ENCODE measurements around the gene OMG.
"Not testable (repeated sequence)": the region's sequence is repeated elsewhere in the genome, so short reads cannot be mapped to it uniquely, and the experiment has no call there.

OMG gene

DNA sequence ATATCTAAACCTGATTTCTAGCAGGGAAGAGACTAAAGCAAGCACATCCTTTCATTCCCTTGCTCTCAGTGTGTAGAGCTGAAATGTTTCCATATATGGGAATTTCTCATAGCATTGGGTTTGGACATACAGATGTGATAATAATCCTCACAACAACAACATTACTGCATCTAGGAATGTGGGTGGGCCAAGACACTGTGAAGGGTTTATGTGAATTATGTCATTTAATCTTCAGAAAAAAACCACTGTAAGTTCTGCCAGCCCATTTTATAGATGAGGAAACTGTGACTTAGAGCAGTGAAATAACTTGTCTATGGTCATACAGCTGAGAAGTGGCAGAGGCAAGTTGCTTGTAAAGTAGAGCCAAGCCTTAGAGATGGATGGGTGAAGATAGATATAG lies 5.2 kb downstream of the OMG start:
- Histone ChIP-seq H3K4me3 (ENCODE audit: low read depth, low read length, poor library complexity, severe bottlenecking) (no peak overlapping the region), H4K20me1 (ENCODE audit: insufficient read depth, low read length) (no peaks in the 10 kb centered on the region), H3K9me3 (ENCODE audit: low read length) (no peaks in the 10 kb centered on the region), H3F3A (ENCODE audit: insufficient read depth, low read length) (no peaks in the 10 kb centered on the region), H3K27me3 (ENCODE audit: insufficient read depth, low read length) (no peaks in the 10 kb centered on the region), H3K4me2 (ENCODE audit: low read length) (no peak overlapping the region), H3K4me1 (ENCODE audit: insufficient read depth, low read length, severe bottlenecking) (peaks cover 8% of the 10 kb centered on the region), H3K9ac (ENCODE audit: low read length) (no peak overlapping the region), H3K36me3 (ENCODE audit: insufficient read depth, low read length) (no peaks in the 10 kb centered on the region), H2AFZ (ENCODE audit: low read length) (no peak overlapping the region), H3K79me2 (ENCODE audit: insufficient read depth, low read length) (no peaks in the 10 kb centered on the region), H3K9me2 (ENCODE audit: low read depth, low read length) (no peaks in the 10 kb centered on the region), H3K27ac (ENCODE audit: low read depth, low read length, poor library complexity, severe bottlenecking) (no peak overlapping the region)
- TF ChIP-seq EZH2 (IDR thresholded peaks at IDR 0.05; ENCODE audit: borderline replicate concordance, low read length), result no peak
- TF ChIP-seq, protein P1, sequence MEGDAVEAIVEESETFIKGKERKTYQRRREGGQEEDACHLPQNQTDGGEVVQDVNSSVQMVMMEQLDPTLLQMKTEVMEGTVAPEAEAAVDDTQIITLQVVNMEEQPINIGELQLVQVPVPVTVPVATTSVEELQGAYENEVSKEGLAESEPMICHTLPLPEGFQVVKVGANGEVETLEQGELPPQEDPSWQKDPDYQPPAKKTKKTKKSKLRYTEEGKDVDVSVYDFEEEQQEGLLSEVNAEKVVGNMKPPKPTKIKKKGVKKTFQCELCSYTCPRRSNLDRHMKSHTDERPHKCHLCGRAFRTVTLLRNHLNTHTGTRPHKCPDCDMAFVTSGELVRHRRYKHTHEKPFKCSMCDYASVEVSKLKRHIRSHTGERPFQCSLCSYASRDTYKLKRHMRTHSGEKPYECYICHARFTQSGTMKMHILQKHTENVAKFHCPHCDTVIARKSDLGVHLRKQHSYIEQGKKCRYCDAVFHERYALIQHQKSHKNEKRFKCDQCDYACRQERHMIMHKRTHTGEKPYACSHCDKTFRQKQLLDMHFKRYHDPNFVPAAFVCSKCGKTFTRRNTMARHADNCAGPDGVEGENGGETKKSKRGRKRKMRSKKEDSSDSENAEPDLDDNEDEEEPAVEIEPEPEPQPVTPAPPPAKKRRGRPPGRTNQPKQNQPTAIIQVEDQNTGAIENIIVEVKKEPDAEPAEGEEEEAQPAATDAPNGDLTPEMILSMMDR (IDR thresholded peaks at IDR 0.05; ENCODE audit: low read length), result no peak

DNA sequence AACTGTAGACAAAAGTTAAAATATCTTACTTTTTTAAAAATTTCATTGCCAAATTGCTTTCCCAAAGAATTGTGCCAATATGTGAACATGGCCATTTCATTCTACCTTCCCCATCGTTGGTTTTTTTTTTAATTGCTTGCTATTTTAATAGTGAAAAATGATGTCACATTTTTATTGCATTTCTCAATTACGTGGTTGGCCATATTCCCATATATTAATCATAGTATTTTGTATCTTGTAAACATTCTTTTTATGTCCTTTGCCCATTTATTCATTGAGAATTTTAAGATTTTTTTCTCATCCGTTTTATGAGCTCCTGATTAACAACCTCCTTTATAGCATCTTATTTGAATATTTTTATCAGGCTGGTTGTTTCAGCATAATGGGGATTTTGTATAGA lies 7.2 kb downstream of the OMG start:
- no peak overlapping the region for H3K4me2 ChIP-seq (ENCODE audit: low read length)

DNA sequence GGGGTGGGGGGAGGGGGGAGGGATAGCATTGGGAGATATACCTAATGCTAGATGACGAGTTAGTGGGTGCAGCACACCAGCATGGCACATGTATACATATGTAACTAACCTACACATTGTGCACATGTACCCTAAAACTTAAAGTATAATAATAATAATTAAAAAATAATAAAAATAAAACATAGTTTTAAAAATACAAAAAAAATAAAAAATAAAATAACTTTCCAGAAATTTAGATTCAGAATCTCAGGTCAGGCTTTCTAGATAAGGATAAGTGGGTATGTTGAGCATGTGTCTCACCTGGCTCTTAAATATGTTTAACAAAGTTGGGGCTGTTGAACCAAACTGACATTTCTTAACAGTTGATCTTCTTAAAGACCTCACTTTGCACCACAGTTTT lies 9.1 kb downstream of the OMG start:
- not testable (repeated sequence) for H3F3A ChIP-seq (ENCODE audit: insufficient read depth, low read length); H3K27me3 ChIP-seq (ENCODE audit: insufficient read depth, low read length); H3K27ac ChIP-seq (ENCODE audit: low read depth, low read length, poor library complexity, severe bottlenecking); H3K79me2 ChIP-seq (ENCODE audit: insufficient read depth, low read length); H2AFZ ChIP-seq (ENCODE audit: low read length); H3K9ac ChIP-seq (ENCODE audit: low read length); H3K4me2 ChIP-seq (ENCODE audit: low read length); H3K36me3 ChIP-seq (ENCODE audit: insufficient read depth, low read length); H3K9me2 ChIP-seq (ENCODE audit: low read depth, low read length); H3K4me1 ChIP-seq (ENCODE audit: insufficient read depth, low read length, severe bottlenecking); H4K20me1 ChIP-seq (ENCODE audit: insufficient read depth, low read length); H3K9me3 ChIP-seq (ENCODE audit: low read length); H3K4me3 ChIP-seq (ENCODE audit: low read depth, low read length, poor library complexity, severe bottlenecking)

More for the DNA sequence above, 7.2 kb downstream of the OMG start:
- H3K79me2 ChIP-seq (ENCODE audit: insufficient read depth, low read length), result no peaks in the 10 kb centered on the region
- H4K20me1 ChIP-seq (ENCODE audit: insufficient read depth, low read length), result no peaks in the 10 kb centered on the region
- no peak overlapping the region for H3K9ac ChIP-seq (ENCODE audit: low read length)
- H2AFZ ChIP-seq (ENCODE audit: low read length), result no peak overlapping the region
- no peak overlapping the region for H3K4me3 ChIP-seq (ENCODE audit: low read depth, low read length, poor library complexity, severe bottlenecking)
- H3K9me2 ChIP-seq (ENCODE audit: low read depth, low read length), result no peaks in the 10 kb centered on the region
- H3K4me1 ChIP-seq (ENCODE audit: insufficient read depth, low read length, severe bottlenecking), result peaks cover 8% of the 10 kb centered on the region
- no peaks in the 10 kb centered on the region; the same call in 1 of the 2 replicates for H3F3A ChIP-seq (ENCODE audit: insufficient read depth, low read length)
- H3K9me3 ChIP-seq (ENCODE audit: low read length), result no peaks in the 10 kb centered on the region
- no peak for TF ChIP-seq EZH2 (IDR thresholded peaks at IDR 0.05; ENCODE audit: borderline replicate concordance, low read length)
- TF ChIP-seq, protein P1 (IDR thresholded peaks at IDR 0.05; ENCODE audit: low read length), result no peak
- no peaks in the 10 kb centered on the region for H3K36me3 ChIP-seq (ENCODE audit: insufficient read depth, low read length)
- no peak overlapping the region for H3K27ac ChIP-seq (ENCODE audit: low read depth, low read length, poor library complexity, severe bottlenecking)
- H3K27me3 ChIP-seq (ENCODE audit: insufficient read depth, low read length), result no peaks in the 10 kb centered on the region

DNA sequence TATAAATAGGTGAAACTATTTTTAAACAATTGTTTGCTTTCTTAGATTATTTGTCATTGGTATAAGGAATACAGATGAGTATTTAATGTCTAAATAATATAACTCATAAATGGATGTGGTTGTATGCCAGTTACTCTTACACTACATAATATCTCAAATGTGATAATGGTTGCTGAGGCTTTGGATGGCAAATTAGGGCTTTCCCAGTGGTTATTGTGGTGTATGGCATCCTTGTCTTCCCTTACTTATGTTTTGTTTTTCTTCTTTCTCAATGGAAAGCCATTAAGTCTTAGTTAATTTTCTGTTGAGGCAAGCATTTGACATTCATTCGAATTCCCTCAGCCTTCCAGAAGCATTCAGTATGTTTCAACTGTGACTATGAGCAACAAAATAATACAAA lies 10.5 kb downstream of the OMG start:
- H3K4me3 ChIP-seq (ENCODE audit: low read depth, low read length, poor library complexity, severe bottlenecking), result no peak overlapping the region
- H3K27me3 ChIP-seq (ENCODE audit: insufficient read depth, low read length), result no peaks in the 10 kb centered on the region
- no peak overlapping the region for H3K9ac ChIP-seq (ENCODE audit: low read length)
- H4K20me1 ChIP-seq (ENCODE audit: insufficient read depth, low read length), result no peaks in the 10 kb centered on the region
- H3K27ac ChIP-seq (ENCODE audit: low read depth, low read length, poor library complexity, severe bottlenecking), result no peak overlapping the region
- H3K79me2 ChIP-seq (ENCODE audit: insufficient read depth, low read length), result no peaks in the 10 kb centered on the region
- H3F3A ChIP-seq (ENCODE audit: insufficient read depth, low read length), result no peaks in the 10 kb centered on the region; the same call in 1 of the 2 replicates
- H3K36me3 ChIP-seq (ENCODE audit: insufficient read depth, low read length), result no peaks in the 10 kb centered on the region; the same call in 1 of the 2 replicates
- H3K9me3 ChIP-seq (ENCODE audit: low read length), result no peaks in the 10 kb centered on the region
- peaks cover 8% of the 10 kb centered on the region for H3K4me1 ChIP-seq (ENCODE audit: insufficient read depth, low read length, severe bottlenecking)
- H2AFZ ChIP-seq (ENCODE audit: low read length), result no peak overlapping the region
- TF ChIP-seq, protein P1 (IDR thresholded peaks at IDR 0.05; ENCODE audit: low read length), result no peak
- TF ChIP-seq EZH2 (IDR thresholded peaks at IDR 0.05; ENCODE audit: borderline replicate concordance, low read length), result no peak
- H3K9me2 ChIP-seq (ENCODE audit: low read depth, low read length), result no peaks in the 10 kb centered on the region
- no peak overlapping the region for H3K4me2 ChIP-seq (ENCODE audit: low read length)

All from OCI-LY1 (cell line).